Liver (tissue), 3 donors: Measurements from ENCODE around the gene HS3ST3B1.

Source experiments
- GABPA ChIP-seq, 2 donors: IDR thresholded peaks in 1 of 2; conservative IDR thresholded peaks in 1 of 2; 2 replicates each; pipeline ENCODE4 v1.6.1; 2016; ENCODE audit warnings: antibody characterized with exemption in 2 of 2, mild to moderate bottlenecking in 1 of 2, moderate library complexity in 1 of 2
- HNF4A ChIP-seq, 2 donors: conservative IDR thresholded peaks; 2 replicates each; pipeline ENCODE4 v1.6.1; 2016; ENCODE audit warnings: antibody characterized with exemption in 2 of 2, mild to moderate bottlenecking in 2 of 2
- NR2F2 ChIP-seq: IDR thresholded peaks from 2 replicates; pipeline ENCODE4 v1.6.1; 2016; ENCODE audit warnings: antibody characterized with exemption
- RAD21 ChIP-seq, 2 donors: IDR thresholded peaks; 2 replicates each; pipeline ENCODE4 v1.6.1; 2016; ENCODE audit warnings: antibody characterized with exemption in 2 of 2, mild to moderate bottlenecking in 2 of 2
- TAF1 ChIP-seq: conservative IDR thresholded peaks from 2 replicates; pipeline ENCODE4 v1.6.1; 2016; ENCODE audit warnings: antibody characterized with exemption, mild to moderate bottlenecking
- TF ChIP-seq, protein P1 (sequence below): IDR thresholded peaks from 2 replicates; pipeline ENCODE4 v1.6.1; 2016; ENCODE audit warnings: antibody characterized with exemption
- TF ChIP-seq, protein P2 (sequence below): fragments of 150-350 bp; IDR thresholded peaks from 2 replicates; pipeline ENCODE4 v1.5.1; 2017; ENCODE audit warnings: improper control_type of control experiment, low read depth, low read length; ENCODE audit not compliant: missing input control
- TF ChIP-seq, protein P3 (sequence below): IDR thresholded peaks from 2 replicates; pipeline ENCODE4 v1.6.1; 2016; ENCODE audit warnings: antibody characterized with exemption, mild to moderate bottlenecking
- donor health status: healthy.
- donor health status: healthy.

DNA sequence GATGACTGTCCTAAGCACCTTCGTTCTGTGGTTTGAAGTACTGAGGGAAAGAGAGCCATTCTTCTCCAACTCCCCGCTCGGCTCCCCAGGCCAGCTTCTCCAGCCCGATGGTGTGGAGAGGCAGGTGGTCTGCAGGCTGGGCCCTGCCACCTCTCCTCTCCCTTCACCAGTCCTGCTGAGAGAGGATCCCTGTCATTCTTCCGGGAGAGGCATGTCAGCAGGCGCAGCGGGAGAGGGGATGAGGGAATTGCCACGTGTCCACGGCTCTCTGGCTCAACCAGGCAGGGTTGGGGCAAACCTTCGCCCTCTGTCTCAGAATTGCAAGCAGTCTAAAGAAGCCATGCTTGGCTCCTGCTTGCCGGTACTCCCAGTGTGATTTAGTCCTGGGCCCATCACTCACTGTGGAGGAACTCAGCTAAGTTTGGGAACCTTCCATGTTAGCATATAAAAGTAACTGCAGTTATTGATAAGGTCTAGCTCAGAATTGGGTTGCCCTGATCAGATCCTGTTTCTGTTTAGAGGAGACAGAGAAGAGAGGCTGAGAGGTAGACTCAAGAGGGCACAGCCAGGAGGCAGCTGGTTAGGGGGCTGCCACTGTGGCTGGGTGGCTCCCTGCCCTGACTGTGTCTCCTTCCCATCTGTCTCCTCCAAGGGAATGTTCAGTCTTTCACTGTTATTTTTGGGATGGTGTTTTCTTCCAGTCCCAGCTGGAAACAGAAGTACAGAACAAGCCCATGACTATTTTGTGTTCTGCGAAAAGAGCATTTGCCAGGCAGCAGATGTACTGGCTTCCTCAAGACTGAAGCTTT, 17.4 kb downstream of the HS3ST3B1 start:
- TF ChIP-seq, protein P1, sequence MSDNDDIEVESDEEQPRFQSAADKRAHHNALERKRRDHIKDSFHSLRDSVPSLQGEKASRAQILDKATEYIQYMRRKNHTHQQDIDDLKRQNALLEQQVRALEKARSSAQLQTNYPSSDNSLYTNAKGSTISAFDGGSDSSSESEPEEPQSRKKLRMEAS, result no peak
- TF ChIP-seq GABPA (IDR thresholded peaks at IDR 0.05 in 1 of 2, conservative IDR thresholded peaks at IDR 0.05 in 1 of 2) (no peak), TAF1 (no peak), RAD21 (IDR thresholded peaks at IDR 0.05) (no peak), HNF4A (conservative IDR thresholded peaks at IDR 0.05) (no peak), NR2F2 (no peak)
- TF ChIP-seq, protein P2, sequence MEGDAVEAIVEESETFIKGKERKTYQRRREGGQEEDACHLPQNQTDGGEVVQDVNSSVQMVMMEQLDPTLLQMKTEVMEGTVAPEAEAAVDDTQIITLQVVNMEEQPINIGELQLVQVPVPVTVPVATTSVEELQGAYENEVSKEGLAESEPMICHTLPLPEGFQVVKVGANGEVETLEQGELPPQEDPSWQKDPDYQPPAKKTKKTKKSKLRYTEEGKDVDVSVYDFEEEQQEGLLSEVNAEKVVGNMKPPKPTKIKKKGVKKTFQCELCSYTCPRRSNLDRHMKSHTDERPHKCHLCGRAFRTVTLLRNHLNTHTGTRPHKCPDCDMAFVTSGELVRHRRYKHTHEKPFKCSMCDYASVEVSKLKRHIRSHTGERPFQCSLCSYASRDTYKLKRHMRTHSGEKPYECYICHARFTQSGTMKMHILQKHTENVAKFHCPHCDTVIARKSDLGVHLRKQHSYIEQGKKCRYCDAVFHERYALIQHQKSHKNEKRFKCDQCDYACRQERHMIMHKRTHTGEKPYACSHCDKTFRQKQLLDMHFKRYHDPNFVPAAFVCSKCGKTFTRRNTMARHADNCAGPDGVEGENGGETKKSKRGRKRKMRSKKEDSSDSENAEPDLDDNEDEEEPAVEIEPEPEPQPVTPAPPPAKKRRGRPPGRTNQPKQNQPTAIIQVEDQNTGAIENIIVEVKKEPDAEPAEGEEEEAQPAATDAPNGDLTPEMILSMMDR, result no peak
- TF ChIP-seq, protein P3, sequence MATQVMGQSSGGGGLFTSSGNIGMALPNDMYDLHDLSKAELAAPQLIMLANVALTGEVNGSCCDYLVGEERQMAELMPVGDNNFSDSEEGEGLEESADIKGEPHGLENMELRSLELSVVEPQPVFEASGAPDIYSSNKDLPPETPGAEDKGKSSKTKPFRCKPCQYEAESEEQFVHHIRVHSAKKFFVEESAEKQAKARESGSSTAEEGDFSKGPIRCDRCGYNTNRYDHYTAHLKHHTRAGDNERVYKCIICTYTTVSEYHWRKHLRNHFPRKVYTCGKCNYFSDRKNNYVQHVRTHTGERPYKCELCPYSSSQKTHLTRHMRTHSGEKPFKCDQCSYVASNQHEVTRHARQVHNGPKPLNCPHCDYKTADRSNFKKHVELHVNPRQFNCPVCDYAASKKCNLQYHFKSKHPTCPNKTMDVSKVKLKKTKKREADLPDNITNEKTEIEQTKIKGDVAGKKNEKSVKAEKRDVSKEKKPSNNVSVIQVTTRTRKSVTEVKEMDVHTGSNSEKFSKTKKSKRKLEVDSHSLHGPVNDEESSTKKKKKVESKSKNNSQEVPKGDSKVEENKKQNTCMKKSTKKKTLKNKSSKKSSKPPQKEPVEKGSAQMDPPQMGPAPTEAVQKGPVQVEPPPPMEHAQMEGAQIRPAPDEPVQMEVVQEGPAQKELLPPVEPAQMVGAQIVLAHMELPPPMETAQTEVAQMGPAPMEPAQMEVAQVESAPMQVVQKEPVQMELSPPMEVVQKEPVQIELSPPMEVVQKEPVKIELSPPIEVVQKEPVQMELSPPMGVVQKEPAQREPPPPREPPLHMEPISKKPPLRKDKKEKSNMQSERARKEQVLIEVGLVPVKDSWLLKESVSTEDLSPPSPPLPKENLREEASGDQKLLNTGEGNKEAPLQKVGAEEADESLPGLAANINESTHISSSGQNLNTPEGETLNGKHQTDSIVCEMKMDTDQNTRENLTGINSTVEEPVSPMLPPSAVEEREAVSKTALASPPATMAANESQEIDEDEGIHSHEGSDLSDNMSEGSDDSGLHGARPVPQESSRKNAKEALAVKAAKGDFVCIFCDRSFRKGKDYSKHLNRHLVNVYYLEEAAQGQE, result no peak
